Ovary (tissue), 3 donors: ENCODE results near the gene GRB2.

ENCODE experiments used
- EP300 ChIP-seq: sonication (generic); formaldehyde crosslinking; IDR thresholded peaks from one replicate; pipeline ENCODE4 v1.6.1; 2017; ENCODE audit warnings: antibody characterized with exemption
- POLR2A ChIP-seq: fragments of 450-650 bp; IDR thresholded peaks from one replicate; pipeline ENCODE4 v1.6.1; 2017; ENCODE audit warnings: antibody characterized with exemption, mild to moderate bottlenecking, moderate library complexity
- TF ChIP-seq, protein P1 (sequence below), 3 donors: fragments of 450-650 bp in 2 of 3; fragments of 200-600 bp in 1 of 3; IDR thresholded peaks; one replicate each; pipeline versions ENCODE4 v1.5.1 to v1.8.0; 2016 to 2022; ENCODE audit warnings: antibody characterized with exemption in 3 of 3, mild to moderate bottlenecking in 1 of 3
- donor health status: DM: no; HTN: no; CAD: no.

DNA sequence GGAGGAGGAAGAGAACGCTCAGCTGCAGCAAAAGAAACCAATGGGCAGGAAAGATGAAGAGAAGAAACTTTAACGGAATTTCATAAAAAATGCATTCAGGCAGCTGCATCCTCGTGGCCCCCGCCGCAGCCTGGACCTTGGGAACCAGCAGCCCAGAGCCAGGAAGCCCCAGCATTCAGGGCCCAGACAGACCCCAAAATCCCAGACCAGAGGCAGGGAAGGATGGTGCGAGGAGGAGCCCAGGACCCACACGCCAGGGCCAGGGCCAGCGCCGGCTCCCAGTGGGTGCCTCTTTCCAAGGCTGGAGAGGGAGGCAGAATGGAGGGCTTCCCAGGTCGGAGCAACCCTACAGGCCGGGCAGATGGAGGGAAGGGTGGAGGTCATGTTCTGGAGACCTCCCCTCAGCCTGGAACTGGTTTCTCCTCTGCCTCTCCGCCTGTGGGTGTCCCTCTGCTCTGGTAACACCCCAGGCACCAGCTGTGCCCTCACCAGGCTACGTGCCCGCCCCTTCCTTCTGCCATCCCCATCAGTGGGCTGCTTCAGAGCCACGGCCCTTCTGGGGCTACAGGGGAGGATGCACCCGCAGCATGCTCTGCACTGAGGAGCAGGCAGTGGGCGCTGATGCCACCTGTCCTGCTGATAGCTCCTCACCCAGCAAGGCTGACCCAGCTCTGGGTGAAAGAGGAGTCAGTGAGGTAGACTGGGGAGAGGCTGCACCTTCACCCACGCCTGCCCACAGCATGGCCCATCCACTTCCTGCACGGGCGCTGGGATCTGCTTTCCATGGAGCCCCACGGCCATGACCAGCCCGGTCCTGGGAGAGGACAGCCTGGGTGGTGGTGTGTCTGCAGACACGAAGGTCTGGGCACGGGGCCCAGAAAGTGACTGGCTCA is 133.3 kb downstream of the GRB2 start:
- TF ChIP-seq, protein P1, sequence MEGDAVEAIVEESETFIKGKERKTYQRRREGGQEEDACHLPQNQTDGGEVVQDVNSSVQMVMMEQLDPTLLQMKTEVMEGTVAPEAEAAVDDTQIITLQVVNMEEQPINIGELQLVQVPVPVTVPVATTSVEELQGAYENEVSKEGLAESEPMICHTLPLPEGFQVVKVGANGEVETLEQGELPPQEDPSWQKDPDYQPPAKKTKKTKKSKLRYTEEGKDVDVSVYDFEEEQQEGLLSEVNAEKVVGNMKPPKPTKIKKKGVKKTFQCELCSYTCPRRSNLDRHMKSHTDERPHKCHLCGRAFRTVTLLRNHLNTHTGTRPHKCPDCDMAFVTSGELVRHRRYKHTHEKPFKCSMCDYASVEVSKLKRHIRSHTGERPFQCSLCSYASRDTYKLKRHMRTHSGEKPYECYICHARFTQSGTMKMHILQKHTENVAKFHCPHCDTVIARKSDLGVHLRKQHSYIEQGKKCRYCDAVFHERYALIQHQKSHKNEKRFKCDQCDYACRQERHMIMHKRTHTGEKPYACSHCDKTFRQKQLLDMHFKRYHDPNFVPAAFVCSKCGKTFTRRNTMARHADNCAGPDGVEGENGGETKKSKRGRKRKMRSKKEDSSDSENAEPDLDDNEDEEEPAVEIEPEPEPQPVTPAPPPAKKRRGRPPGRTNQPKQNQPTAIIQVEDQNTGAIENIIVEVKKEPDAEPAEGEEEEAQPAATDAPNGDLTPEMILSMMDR (IDR thresholded peaks at IDR 0.05) = no peak
- TF ChIP-seq POLR2A = no peak
- no peak for TF ChIP-seq EP300
